DMS 273 (cell line): ENCODE data around the gene LILRA5.
"Not testable (repeated sequence)": the region's sequence is repeated elsewhere in the genome, so short reads cannot be mapped to it uniquely, and the experiment has no call there.

Experiments
- DNase-seq: peaks from one replicate; lab custom pipeline; 2025; ENCODE audit not compliant: unreplicated experiment; lab: John Stamatoyannopoulos, UW

LILRA5 gene

DNA sequence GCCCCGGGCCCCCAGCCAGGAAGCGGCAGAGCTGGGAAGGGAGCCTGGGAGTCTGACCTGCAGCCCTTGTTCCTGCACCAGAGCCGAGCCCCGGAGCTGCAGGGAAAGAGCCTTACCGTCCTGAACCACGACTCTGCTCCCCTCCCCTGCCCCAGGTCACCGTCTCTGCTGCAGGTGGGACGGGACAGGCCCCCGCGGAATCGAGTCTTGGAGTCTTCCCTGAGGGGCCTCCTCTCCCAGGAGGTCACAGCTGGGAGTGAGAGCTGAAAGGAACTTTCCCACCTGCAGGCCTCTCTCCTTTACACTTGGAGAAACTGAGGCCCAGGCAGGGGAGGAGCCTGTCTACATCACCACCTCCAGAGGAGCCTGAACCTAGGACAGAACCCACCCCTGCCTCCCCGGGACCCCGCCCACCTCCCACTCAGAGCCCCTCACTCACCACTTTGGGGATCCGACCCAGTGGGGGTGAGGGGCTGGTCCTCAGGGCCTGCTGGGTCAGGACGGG, 35.8 kb downstream of the LILRA5 start:
- not testable (repeated sequence) for DNase-seq

DNA sequence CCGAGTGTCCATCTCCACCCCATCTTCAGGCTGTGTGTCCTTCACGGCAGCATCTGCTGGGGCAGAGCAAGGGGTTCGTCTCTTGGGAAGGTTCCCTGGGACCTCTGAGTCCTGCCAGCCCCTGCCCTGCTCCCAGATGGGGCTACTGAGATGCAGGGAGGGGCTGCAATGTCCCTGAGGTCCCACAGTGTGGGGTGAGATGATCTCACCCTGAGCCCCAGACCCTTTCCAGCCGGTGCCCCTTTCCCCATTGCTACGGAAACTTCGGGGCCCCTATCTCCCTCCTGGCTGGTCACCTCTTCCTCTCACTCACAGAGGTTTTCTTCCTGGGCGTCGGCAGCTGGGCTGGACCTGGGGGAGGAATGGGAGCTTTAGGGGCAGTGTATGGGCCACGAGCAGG, 37.0 kb downstream of the LILRA5 start:
- DNase-seq: no peak

DNA sequence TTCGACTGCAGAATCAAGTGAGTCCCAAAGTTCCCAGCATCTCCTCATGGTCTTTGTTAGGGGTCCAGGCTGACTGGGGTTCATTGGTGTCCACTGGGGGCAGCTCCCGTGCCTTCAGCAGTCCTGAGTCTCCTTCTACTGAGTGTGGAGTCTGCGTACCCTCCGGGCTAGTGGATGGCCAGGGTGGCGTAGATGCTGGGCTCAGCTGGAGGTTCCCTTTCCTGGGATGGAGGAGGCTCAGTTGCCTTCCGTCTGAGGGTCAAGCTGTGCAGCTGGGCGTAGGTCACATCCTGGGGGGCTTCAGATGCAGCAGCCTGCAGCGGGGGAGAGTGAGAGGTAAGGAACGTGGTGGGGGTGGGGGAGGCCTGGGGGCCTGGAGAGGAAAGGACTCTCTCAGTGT, 38.5 kb downstream of the LILRA5 start:
- DNase-seq: not testable (repeated sequence)

DNA sequence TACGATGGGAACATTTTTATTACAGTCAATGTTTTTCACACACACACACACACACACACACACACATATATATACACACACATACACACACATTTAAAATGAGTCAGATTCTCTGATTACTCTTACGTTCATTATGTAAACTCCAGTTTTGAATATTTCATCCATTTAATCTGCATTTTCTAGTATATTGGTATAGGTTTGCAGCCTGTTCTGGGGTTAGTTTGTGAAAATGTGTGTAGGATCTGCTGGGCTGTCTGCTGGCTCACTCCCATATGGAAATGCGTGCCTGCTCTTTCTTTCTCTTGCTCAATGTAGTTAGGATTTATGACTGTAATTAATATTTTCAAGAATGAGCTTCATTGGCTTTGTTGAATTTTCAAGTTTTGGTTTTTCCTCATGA, 39.1 kb downstream of the LILRA5 start:
- DNase-seq: no peak

DNA sequence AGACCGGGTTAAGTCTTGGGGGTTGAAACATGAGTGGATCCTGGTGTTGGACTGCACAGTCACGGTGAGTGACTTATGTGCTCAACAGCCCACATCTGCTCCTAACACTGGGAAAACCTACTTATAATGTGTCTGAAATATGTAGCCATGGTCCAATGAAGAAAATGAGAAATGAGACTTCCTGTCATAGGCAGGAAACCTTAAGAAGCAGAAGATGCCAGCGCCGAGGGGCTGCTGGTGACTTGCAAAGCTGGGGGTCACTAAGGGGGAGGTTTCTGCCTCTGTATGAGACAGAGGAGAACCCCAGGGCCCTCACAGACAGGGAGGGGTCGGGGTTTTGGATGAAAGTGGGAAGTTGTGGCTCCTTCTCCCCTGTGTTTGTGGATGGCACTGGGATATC, 40.8 kb downstream of the LILRA5 start:
- DNase-seq: not testable (repeated sequence)

DNA sequence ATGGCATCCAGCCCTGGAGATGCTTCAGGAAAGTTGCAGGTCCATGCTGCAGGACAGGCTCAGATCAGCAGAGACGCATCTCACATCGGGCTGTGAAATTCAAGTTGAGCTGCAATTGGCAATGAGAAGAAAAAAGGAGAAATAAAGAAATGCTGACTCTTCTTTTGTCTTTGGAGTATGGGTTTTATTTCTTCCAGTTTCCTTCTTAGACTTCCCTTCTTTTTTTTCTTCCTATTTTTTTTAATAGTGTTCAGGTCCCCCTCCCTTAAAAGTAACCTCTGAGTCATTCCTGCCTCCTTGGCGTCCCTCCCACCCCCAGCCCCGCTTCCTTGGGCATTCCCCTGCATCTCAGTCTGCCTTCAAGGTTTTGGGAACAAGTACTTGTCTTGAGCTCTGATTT, 41.4 kb downstream of the LILRA5 start:
- not testable (repeated sequence) for DNase-seq

DNA sequence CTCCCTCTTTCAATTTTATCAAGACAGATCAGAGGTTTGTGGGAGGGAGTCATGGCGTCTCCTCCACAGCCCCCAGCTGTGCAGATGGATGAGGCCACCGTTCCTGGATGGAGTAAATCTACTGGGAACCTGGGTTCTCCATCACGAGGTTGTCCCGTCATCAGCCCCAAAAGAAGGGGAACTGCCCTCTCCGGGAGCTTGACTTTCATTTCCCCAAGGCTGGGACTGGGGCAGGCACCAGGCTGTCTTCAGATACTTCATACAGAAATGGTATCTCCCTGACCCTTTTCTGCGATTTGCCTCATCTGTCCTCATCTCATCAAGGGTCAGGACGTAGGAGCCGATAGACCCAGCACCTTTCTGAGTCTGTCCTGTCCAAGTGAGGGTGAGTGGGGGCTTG, 41.9 kb downstream of the LILRA5 start:
- DNase-seq: no peak

DNA sequence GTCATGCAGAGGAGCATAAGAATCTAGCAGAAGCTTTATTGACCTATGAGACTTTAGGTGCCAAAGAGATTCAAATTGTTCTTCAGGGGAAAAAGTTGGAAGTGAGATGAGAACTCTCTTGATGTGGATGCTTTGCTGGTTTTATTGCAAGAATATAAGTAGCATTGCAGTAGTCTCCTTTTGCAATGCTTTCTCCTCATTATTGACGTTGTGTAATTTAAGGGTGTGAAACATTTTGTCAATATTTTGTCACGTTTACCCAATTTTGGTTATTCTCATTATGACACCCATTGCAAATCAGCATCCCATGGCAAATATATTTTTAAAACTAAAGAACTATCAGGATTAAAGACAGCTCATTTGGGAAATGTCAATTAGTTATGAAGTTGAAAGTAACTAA, 44.0 kb downstream of the LILRA5 start:
- DNase-seq: no peak

DNA sequence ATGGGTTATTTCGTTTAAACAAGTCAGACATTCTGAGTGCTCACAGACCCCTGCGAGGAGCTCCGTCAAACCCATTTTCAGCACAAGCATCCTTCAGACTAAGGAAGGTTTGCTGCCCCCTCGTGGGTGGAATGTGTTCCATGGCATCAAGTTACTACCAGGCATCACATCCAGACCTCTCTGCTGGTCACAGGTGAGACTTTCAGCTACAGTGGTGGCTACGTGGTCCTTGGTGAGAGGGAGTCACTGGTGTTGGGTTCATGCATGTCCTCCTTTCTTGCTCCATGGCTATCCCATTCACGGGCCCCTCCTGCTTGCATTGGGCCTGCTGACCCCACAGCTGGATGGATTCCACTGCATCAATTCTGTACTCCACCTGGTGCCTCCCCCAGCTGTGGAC, 46.8 kb downstream of the LILRA5 start:
- DNase-seq: peak; percentile 84

DNA sequence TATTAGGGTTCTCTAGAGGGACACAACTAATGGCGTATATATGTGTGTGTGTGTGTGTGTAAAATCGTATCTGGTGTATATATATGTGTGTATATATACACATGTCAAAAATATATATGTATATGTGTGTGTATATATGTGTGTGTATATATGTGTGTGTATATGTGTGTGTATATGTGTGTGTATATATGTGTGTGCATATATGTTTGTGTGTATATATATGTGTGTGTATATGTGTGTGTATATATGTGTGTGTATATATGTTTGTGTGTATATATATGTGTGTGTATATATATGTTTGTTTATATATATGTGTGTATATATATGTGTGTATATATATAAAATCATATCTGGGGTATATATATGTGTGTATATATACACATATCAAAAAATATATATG, 50.5 kb downstream of the LILRA5 start:
- no peak for DNase-seq

DNA sequence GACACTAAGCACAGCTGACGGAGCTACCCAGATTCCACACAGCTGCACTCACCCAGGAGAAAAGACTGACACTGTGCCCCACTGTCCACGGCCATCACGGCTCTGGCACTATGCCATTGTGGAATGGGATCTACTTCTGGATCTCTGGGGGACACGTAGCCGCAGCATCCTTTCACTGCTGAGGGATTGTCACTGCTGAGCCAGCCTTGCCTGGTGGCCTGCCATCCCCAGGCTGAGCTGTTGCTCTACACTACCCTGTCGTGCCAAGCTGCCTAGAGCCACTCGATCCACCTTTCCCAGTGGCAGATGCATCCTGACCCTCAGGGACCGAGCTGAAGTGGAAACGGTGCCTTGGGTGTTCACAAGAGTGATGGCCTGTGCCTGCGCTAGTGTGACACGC, 50.9 kb downstream of the LILRA5 start:
- DNase-seq: no peak

DNA sequence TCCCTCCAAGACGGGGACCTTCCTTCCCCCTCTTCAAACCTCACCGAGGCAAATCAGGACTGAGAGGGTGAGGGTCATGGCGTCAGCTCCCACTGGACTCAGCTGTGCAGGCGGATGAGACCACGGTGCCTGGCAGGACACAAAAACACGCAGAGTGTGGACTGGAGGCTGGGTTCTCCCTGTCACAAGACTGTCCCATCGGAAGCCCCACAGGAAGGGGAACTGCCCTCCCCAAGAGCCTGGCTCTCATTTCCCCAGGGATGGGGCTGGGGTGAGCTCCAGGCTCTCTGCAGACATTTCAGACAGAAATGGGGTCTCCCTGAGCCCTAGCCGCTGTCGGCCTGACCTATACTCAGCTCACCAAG, 55.9 kb downstream of the LILRA5 start, which contains the start of gene LILRB5:
LILRB5 (minus strand) TSS at position 158 of the 365 bp plus-strand sequence; CDS start at position 78, 80 bp downstream.
- DNase-seq: no peak
